ENCODE measurements around the gene TSHZ3.

GRCh38 chr19:31354316-31354715, 5.1 kb upstream of the TSHZ3 start:
- TF ChIP-seq CTCF (IDR thresholded peaks at IDR 0.05; ENCODE audit: low read depth, low read length), result no peak
- TF ChIP-seq POLR2A (IDR thresholded peaks at IDR 0.05; ENCODE audit: extremely low read depth, insufficient read length), result no peak
- TF ChIP-seq MAX (IDR thresholded peaks at IDR 0.05; ENCODE audit: low read depth, low read length), result no peak
- no peak for TF ChIP-seq MYC (IDR thresholded peaks at IDR 0.05; ENCODE audit: low read depth, low read length)
